Measurements from ENCODE around the gene CCDC171. TPM values are rescaled to one million over a fixed set of nuclear protein-coding genes. Genes with fewer than 3 reads are reported as not detected.
A peak's percentile ranks its signal among the peaks of the same experiment; 100 is the strongest.

The CCDC171 gene
- total RNA-seq, 1 donor from 2014 or later: 3.3 TPM

- Histone ChIP-seq H3K4me3 (ENCODE audit: low read depth, low read length) (no peak overlapping the region), H3K27me3 (ENCODE audit: control insufficient read depth, insufficient read depth, low read length) (no peaks in the 10 kb centered on the region), H3K36me3 (ENCODE audit: control insufficient read depth, insufficient read depth, low read length) (no peaks in the 10 kb centered on the region)
- TF ChIP-seq CTCF (IDR thresholded peaks at IDR 0.05; ENCODE audit: insufficient read depth, low read length, poor library complexity, severe bottlenecking): peak; percentile 44
- DNase-seq (ENCODE audit: low read depth): no peak
These were observed 54.0 kb downstream of the CCDC171 start for GRCh38 chr9:15606643-15607472.

DNA sequence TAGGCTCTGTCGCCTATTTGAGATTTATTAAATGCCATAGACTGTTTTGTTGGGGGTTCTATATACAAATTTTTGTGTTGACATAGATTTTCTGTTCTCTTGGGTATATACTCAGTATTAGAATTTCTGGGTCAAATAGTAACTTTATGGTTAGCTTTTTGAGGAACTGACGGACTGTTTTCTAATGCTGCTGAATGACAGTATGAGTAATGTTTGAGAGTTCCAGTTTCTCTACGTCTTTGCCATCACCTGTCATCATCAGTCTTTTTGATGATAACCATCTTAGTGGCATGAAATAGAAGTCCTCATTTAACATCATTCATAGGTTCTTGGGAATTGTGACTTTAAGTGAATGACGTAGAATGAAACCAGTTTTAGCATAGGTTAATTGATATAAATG lies 60.1 kb downstream of the CCDC171 start:
- no peak overlapping the region for H3K4me3 ChIP-seq (ENCODE audit: low read depth, low read length)
- no peak for DNase-seq (ENCODE audit: low read depth)
- no peaks in the 10 kb centered on the region for H3K27me3 ChIP-seq (ENCODE audit: control insufficient read depth, insufficient read depth, low read length)
- no peaks in the 10 kb centered on the region for H3K36me3 ChIP-seq (ENCODE audit: control insufficient read depth, insufficient read depth, low read length)
- TF ChIP-seq CTCF (IDR thresholded peaks at IDR 0.05; ENCODE audit: insufficient read depth, low read length, poor library complexity, severe bottlenecking): no peak

- Histone ChIP-seq H3K27me3 (ENCODE audit: control insufficient read depth, insufficient read depth, low read length) (no peaks in the 10 kb centered on the region), H3K4me3 (ENCODE audit: low read depth, low read length) (no peak overlapping the region), H3K36me3 (ENCODE audit: control insufficient read depth, insufficient read depth, low read length) (no peaks in the 10 kb centered on the region)
- DNase-seq (ENCODE audit: low read depth): no peak
- TF ChIP-seq CTCF (IDR thresholded peaks at IDR 0.05; ENCODE audit: insufficient read depth, low read length, poor library complexity, severe bottlenecking): no peak
These were observed 64.9 kb downstream of the CCDC171 start for GRCh38 chr9:15617782-15618181.

- no peak overlapping the region for H3K4me3 ChIP-seq (ENCODE audit: low read depth, low read length)
- no peaks in the 10 kb centered on the region for H3K27me3 ChIP-seq (ENCODE audit: control insufficient read depth, insufficient read depth, low read length)
- DNase-seq (ENCODE audit: low read depth): no peak
- TF ChIP-seq CTCF (IDR thresholded peaks at IDR 0.05; ENCODE audit: insufficient read depth, low read length, poor library complexity, severe bottlenecking): no peak
- H3K36me3 ChIP-seq (ENCODE audit: control insufficient read depth, insufficient read depth, low read length): no peaks in the 10 kb centered on the region
These were observed 65.9 kb downstream of the CCDC171 start for GRCh38 chr9:15618540-15619331.

GRCh38 chr9:15622318-15622971 lies 69.6 kb downstream of the CCDC171 start:
- peak; percentile 38 for TF ChIP-seq CTCF (IDR thresholded peaks at IDR 0.05; ENCODE audit: insufficient read depth, low read length, poor library complexity, severe bottlenecking)
- Histone ChIP-seq H3K27me3 (ENCODE audit: control insufficient read depth, insufficient read depth, low read length) (no peaks in the 10 kb centered on the region), H3K36me3 (ENCODE audit: control insufficient read depth, insufficient read depth, low read length) (no peaks in the 10 kb centered on the region), H3K4me3 (ENCODE audit: low read depth, low read length) (no peak overlapping the region)
- peak; percentile 7 for DNase-seq (ENCODE audit: low read depth)
